OCI-LY7 (cell line): Measurements from ENCODE around the gene GLIPR1L2. TPM values are rescaled to one million over a fixed set of nuclear protein-coding genes. Genes with fewer than 3 reads are reported as not detected.
"Not testable (repeated sequence)": the region's sequence is repeated elsewhere in the genome, so short reads cannot be mapped to it uniquely, and the experiment has no call there.

ENCODE experiments used
- BruUV-seq: library from RNA; stranded (reverse); fragments of 400-500 nt; replicated peaks from 2 replicates; lab custom pipeline; 2021; lab: Mats Ljungman, UMichigan
- CTCF ChIA-PET: fragments of 300-600 bp; sonication (Branson Sonifier 250); formaldehyde crosslinking; loops from one replicate; lab custom pipeline; 2022; ENCODE audit warnings: antibody characterized with exemption; ENCODE audit not compliant: unreplicated experiment; lab: Charles Lee
- POLR2A ChIA-PET: fragments of 300-600 bp; sonication (Branson Sonifier 250); formaldehyde crosslinking; loops from one replicate; lab custom pipeline; 2022; ENCODE audit warnings: antibody characterized with exemption; lab: Charles Lee
- DNase-seq: peaks from one replicate; pipeline ENCODE4 v3.0.0-alpha.2; 2015; ENCODE audit warnings: low spot score
- H2AFZ ChIP-seq: fragments of 200-600 bp; sonication (generic), shearing (Covaris generic); 2 replicates; pipeline ENCODE4 v1.6.1; 2014; ENCODE audit warnings: mild to moderate bottlenecking, antibody characterized with exemption, low read length, moderate library complexity
- H3K27ac ChIP-seq: fragments of 200-600 bp; sonication (generic); 2 replicates; pipeline ENCODE4 v1.5.1; 2014; ENCODE audit warnings: mixed run types, low read depth, mild to moderate bottlenecking, moderate library complexity, low read length, inconsistent platforms; ENCODE audit not compliant: poor library complexity, severe bottlenecking
- H3K36me3 ChIP-seq: fragments of 200-600 bp; sonication (generic); 2 replicates; pipeline ENCODE4 v1.6.1; 2014; ENCODE audit warnings: mild to moderate bottlenecking, antibody characterized with exemption, low read length, moderate library complexity, mixed read lengths; ENCODE audit not compliant: insufficient read depth
- H3K4me1 ChIP-seq: fragments of 200-600 bp; sonication (generic); 2 replicates; pipeline ENCODE4 v1.5.1; 2014; ENCODE audit warnings: mild to moderate bottlenecking, low read length; ENCODE audit not compliant: insufficient read depth, poor library complexity, severe bottlenecking
- H3K4me2 ChIP-seq: fragments of 200-600 bp; sonication (generic); 2 replicates; pipeline ENCODE4 v1.6.1; 2014; ENCODE audit warnings: mild to moderate bottlenecking, low read length
- H3K4me3 ChIP-seq: fragments of 200-600 bp; sonication (generic); 2 replicates; pipeline ENCODE4 v1.5.1; 2014; ENCODE audit warnings: mild to moderate bottlenecking, low read depth, low read length; ENCODE audit not compliant: poor library complexity, severe bottlenecking
- H3K79me2 ChIP-seq: fragments of 200-600 bp; sonication (generic); 2 replicates; pipeline ENCODE4 v1.6.1; 2016; ENCODE audit warnings: low read depth, mild to moderate bottlenecking, low read length, moderate library complexity, mixed read lengths; ENCODE audit not compliant: insufficient read depth
- H3K9me2 ChIP-seq: fragments of 200-600 bp; sonication (generic); 2 replicates; pipeline ENCODE4 v1.6.1; 2016; ENCODE audit warnings: mild to moderate bottlenecking, low read length, mixed read lengths; ENCODE audit not compliant: insufficient read depth
- H3K9me3 ChIP-seq: fragments of 200-600 bp; sonication (generic); 2 replicates; pipeline ENCODE4 v1.6.1; 2014; ENCODE audit warnings: mild to moderate bottlenecking, mixed run types, low read length, mixed read lengths
- H4K20me1 ChIP-seq: fragments of 200-600 bp; sonication (generic); 2 replicates; pipeline ENCODE4 v1.6.1; 2014; ENCODE audit warnings: mild to moderate bottlenecking, antibody characterized with exemption, low read length, moderate library complexity, mixed read lengths; ENCODE audit not compliant: insufficient read depth
- EZH2phosphoT487 ChIP-seq: fragments of 200-600 bp; sonication (generic); IDR thresholded peaks from 2 replicates; pipeline ENCODE4 v1.6.1; 2018; ENCODE audit warnings: low read depth, borderline replicate concordance, mild to moderate bottlenecking, mixed run types, antibody characterized with exemption, low read length, moderate library complexity, mixed read lengths
- intact Hi-C: fragments of 100-400 bp; cut with micrococcal nuclease; formaldehyde crosslinking; loops from one replicate; pipeline ENCODE4 v1.10.0; 2022; ENCODE audit not compliant: unreplicated experiment
- total RNA-seq, 2 experiments: library from RNA; depleted of rRNA in 1 of 2; stranded (reverse); fragments of >200 nt in 1 of 2; shearing (Covaris generic) in 1 of 2; gene quantifications; 2 replicates each; pipeline ENCODE4 v1.2.3, GENCODE V29; 2014 to 2022
- TF ChIP-seq, protein P1 (sequence below): fragments of 200-600 bp; sonication (generic); conservative IDR thresholded peaks from 2 replicates; pipeline ENCODE4 v1.5.1; 2014; ENCODE audit warnings: mild to moderate bottlenecking, antibody characterized with exemption, low read length, moderate library complexity, mixed read lengths

GLIPR1L2 gene
- total RNA-seq, 2 experiments from 2014 or later, result not detected

DNA sequence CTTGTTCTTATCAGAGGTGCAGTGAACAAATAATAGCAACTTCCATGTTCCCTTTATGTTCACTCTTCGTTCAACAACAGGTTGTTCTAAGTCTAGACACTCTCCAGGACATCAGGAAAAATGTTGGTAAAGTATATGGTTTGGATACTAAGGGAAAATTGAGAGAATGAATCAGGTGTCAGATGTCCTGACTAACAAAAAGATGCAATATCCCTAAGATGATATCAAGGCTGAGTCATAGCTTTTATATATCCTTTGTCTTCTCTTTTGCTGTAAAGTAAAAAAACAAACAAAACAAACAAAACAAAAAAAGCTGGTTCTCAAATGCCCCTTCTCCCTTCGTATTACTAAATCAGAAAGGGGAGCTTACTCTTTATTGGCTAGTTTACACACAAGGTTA, 45.4 kb upstream of the GLIPR1L2 start:
- Histone ChIP-seq H3K4me1 (no peaks in the 10 kb centered on the region), H2AFZ (no peak overlapping the region), H3K27ac (no peak overlapping the region), H3K9me2 (no peaks in the 10 kb centered on the region), H3K9me3 (no peaks in the 10 kb centered on the region), H3K4me3 (no peak overlapping the region), H3K4me2 (no peak overlapping the region), H3K36me3 (no peaks in the 10 kb centered on the region), H4K20me1 (no peaks in the 10 kb centered on the region), H3K79me2 (no peaks in the 10 kb centered on the region)
- TF ChIP-seq EZH2phosphoT487, result no peak
- TF ChIP-seq, protein P1, sequence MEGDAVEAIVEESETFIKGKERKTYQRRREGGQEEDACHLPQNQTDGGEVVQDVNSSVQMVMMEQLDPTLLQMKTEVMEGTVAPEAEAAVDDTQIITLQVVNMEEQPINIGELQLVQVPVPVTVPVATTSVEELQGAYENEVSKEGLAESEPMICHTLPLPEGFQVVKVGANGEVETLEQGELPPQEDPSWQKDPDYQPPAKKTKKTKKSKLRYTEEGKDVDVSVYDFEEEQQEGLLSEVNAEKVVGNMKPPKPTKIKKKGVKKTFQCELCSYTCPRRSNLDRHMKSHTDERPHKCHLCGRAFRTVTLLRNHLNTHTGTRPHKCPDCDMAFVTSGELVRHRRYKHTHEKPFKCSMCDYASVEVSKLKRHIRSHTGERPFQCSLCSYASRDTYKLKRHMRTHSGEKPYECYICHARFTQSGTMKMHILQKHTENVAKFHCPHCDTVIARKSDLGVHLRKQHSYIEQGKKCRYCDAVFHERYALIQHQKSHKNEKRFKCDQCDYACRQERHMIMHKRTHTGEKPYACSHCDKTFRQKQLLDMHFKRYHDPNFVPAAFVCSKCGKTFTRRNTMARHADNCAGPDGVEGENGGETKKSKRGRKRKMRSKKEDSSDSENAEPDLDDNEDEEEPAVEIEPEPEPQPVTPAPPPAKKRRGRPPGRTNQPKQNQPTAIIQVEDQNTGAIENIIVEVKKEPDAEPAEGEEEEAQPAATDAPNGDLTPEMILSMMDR, result no peak
- no TSS peak for BruUV-seq
- intact Hi-C loops, result no loop called here
- no peak for DNase-seq
- POLR2A ChIA-PET, result no interaction called here
- CTCF ChIA-PET, result no interaction called here

DNA sequence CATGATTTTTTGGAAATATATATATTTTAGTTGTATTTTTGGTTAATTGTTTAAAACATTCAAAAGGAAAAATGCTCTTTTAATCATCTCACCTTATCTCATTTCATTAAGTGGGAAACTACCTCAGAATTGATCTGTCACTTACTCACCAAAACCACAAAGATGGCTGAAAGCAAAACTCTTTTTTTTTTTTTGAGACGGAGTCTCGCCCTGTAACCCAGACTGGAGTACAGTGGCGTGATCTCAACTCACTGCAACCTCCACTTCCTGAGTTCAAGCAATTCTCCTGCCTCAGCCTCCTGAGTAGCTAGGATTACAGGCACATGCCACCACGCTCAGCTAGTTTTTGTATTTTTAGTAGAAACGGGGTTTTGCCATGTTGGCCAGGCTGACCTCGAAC, 44.7 kb upstream of the GLIPR1L2 start:
- H4K20me1 ChIP-seq, H3K4me1 ChIP-seq, H2AFZ ChIP-seq, H3K79me2 ChIP-seq, H3K9me3 ChIP-seq, intact Hi-C loops, CTCF ChIA-PET, H3K27ac ChIP-seq, H3K36me3 ChIP-seq, H3K4me2 ChIP-seq, H3K4me3 ChIP-seq, BruUV-seq, DNase-seq, H3K9me2 ChIP-seq: not testable (repeated sequence)
- POLR2A ChIA-PET, result interaction anchor here (0.7 kb wide), 1 partner anchor 144 kb away, joined by 3 read pairs; no protein-coding TSS in a partner anchor

DNA sequence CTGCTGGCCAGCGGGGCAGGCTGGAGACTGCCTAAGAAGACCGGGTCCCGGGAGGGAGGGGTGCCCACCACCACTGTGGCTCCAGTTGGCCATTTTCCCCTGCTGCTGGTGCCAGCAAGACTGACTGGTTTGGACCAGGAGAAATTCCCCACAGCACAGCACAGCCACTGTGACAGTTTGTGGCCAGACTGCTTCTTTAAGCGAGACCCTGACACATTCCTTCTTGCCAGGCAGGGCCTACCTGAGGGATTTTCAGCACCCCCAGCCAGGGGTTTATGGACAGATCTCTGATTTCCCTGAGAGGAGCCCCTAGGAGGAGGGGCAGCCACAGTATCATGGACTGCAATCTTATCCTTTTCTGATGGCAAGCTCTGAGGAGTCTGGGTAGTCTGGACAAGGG, 40.9 kb upstream of the GLIPR1L2 start:
- CTCF ChIA-PET, result no interaction called here
- Histone ChIP-seq H3K4me3 (no peak overlapping the region), H3K36me3 (no peaks in the 10 kb centered on the region), H3K9me3 (no peaks in the 10 kb centered on the region), H3K9me2 (no peaks in the 10 kb centered on the region), H3K79me2 (no peaks in the 10 kb centered on the region), H3K27ac (no peak overlapping the region), H4K20me1 (no peaks in the 10 kb centered on the region), H3K4me2 (no peak overlapping the region), H3K4me1 (no peaks in the 10 kb centered on the region), H2AFZ (no peak overlapping the region)
- no peak for DNase-seq
- POLR2A ChIA-PET, result no interaction called here
- no TSS peak for BruUV-seq
- TF ChIP-seq, protein P1, result no peak
- no peak for TF ChIP-seq EZH2phosphoT487
- intact Hi-C loops, result no loop called here
